HepG2 (cell line): ENCODE measurements around the gene STX1B. TPM values are rescaled to one million over a fixed set of nuclear protein-coding genes. Genes with fewer than 3 reads are reported as not detected.

Experiments used
- AGO2 ChIP-seq: fragments of 200-400 bp; formaldehyde crosslinking; optimal IDR thresholded peaks from 2 replicates; pipeline ENCODE3; 2017; ENCODE audit warnings: mild to moderate bottlenecking, low read depth, low read length, moderate library complexity
- CREM ChIP-seq, 2 experiments: sonication (generic) in 1 of 2; formaldehyde crosslinking in 1 of 2; IDR thresholded peaks; 2 replicates each; pipeline versions ENCODE4 v1.4.0 to v1.6.1; 2016 to 2020; ENCODE audit warnings: antibody characterized with exemption in 1 of 2, mild to moderate bottlenecking in 1 of 2, missing genetic modification reagents in 1 of 2
- EP300 ChIP-seq, 3 experiments: sonication (generic) in 1 of 3; formaldehyde crosslinking in 1 of 3; IDR thresholded peaks; 2 replicates each; pipeline versions ENCODE4 v1.5.1 to v1.6.1; 2011 to 2020; ENCODE audit warnings: low read depth in 2 of 3, low read length in 2 of 3, borderline replicate concordance in 1 of 3, improper control_type of control experiment in 1 of 3, mild to moderate bottlenecking in 1 of 3, missing genetic modification reagents in 1 of 3, moderate library complexity in 1 of 3
- GATAD2A ChIP-seq: IDR thresholded peaks from 2 replicates; pipeline ENCODE4 v1.6.1; 2016
- KDM1A ChIP-seq: IDR thresholded peaks from 2 replicates; pipeline ENCODE4 v1.6.1; 2016; ENCODE audit warnings: missing compliant biosample characterization
- NBN ChIP-seq: fragments of 450-650 bp; conservative IDR thresholded peaks from 2 replicates; pipeline ENCODE4 v1.6.1; 2017
- PAXIP1 ChIP-seq: sonication (generic); formaldehyde crosslinking; conservative IDR thresholded peaks from 2 replicates; pipeline ENCODE4 v1.4.0; 2020; ENCODE audit warnings: mild to moderate bottlenecking, missing genetic modification reagents, moderate library complexity
- PCBP1 ChIP-seq: fragments of 200-400 bp; formaldehyde crosslinking; IDR thresholded peaks from 2 replicates; pipeline ENCODE4 v1.6.1; 2017; ENCODE audit warnings: mild to moderate bottlenecking, low read depth, low read length, borderline replicate concordance
- RAD51 ChIP-seq: fragments of 450-650 bp; IDR thresholded peaks from 2 replicates; pipeline ENCODE4 v1.6.1; 2016; ENCODE audit warnings: borderline replicate concordance
- RBAK ChIP-seq: sonication (generic); formaldehyde crosslinking; IDR thresholded peaks from 2 replicates; pipeline ENCODE4 v1.5.1; 2020; ENCODE audit warnings: mild to moderate bottlenecking, missing genetic modification reagents
- SPEN ChIP-seq: sonication (generic); formaldehyde crosslinking; IDR thresholded peaks from 2 replicates; pipeline ENCODE4 v1.5.1; 2020; ENCODE audit warnings: low read depth, mild to moderate bottlenecking, missing genetic modification reagents
- THYN1 ChIP-seq: sonication (generic); formaldehyde crosslinking; IDR thresholded peaks from 2 replicates; pipeline ENCODE4 v1.8.1; 2023; ENCODE audit warnings: low read depth, mild to moderate bottlenecking, moderate library complexity, missing genetic modification reagents, borderline replicate concordance
- ZBTB40 ChIP-seq, 2 experiments: fragments of 450-650 bp in 1 of 2; sonication (generic) in 1 of 2; formaldehyde crosslinking in 1 of 2; IDR thresholded peaks; 2 replicates each; pipeline versions ENCODE4 v1.6.1 to v1.8.0; 2016 to 2022; ENCODE audit warnings: antibody characterized with exemption in 1 of 2, mild to moderate bottlenecking in 1 of 2, missing genetic modification reagents in 1 of 2
- ZNF121 ChIP-seq: sonication (generic); formaldehyde crosslinking; IDR thresholded peaks from 2 replicates; pipeline ENCODE4 v1.5.0; 2020; ENCODE audit warnings: mild to moderate bottlenecking, missing genetic modification reagents
- ZNF296 ChIP-seq: sonication (generic); formaldehyde crosslinking; conservative IDR thresholded peaks from 2 replicates; pipeline ENCODE4 v1.5.0; 2020; ENCODE audit warnings: mild to moderate bottlenecking, missing genetic modification reagents
- ZNF564 ChIP-seq: sonication (generic); formaldehyde crosslinking; IDR thresholded peaks from 2 replicates; pipeline ENCODE4 v1.8.1; 2023; ENCODE audit warnings: mild to moderate bottlenecking, missing genetic modification reagents
- ZNF615 ChIP-seq: sonication (generic); formaldehyde crosslinking; IDR thresholded peaks from 2 replicates; pipeline ENCODE4 v1.5.0; 2020; ENCODE audit warnings: mild to moderate bottlenecking, missing genetic modification reagents, borderline replicate concordance
- polyA plus RNA-seq, 8 experiments: library from polyadenylated mRNA; depleted of rRNA in 3 of 8; stranded (reverse) in 7 of 8; unstranded in 1 of 8; fragments of >200 nt; fragmentation: Illumina TruSeq in 4 of 8; extraction: Trizol in 4 of 8; gene quantifications; 2 replicates each; pipeline versions ENCODE4 v1.2.1 to v1.2.3, GENCODE V29; 2011 to 2016; ENCODE audit warnings: low read depth in 4 of 8, missing spikeins in 1 of 8, mixed read lengths in 1 of 8; ENCODE audit not compliant: insufficient read depth in 1 of 8
- total RNA-seq, 5 experiments: library from RNA; depleted of rRNA; stranded (reverse); fragments of >200 nt; fragmentation: Illumina TruSeq; extraction: Trizol; gene quantifications; 2 replicates each; pipeline ENCODE4 v1.2.3, GENCODE V29; 2016; ENCODE audit warnings: low read depth in 1 of 5

Gene STX1B
- total and polyA plus RNA-seq, 2 of the 13 experiments (the other 11 are each of a cell fraction or from before 2014, with no cell fraction given), result 2.1 to 3.0 TPM

- TF ChIP-seq ZBTB40 (IDR thresholded peaks at IDR 0.05) (no peak), ZBTB40 (CRISPR knock-in tag; IDR thresholded peaks at IDR 0.05) (no peak), ZNF615 (CRISPR knock-in tag) (no peak), ZNF296 (CRISPR knock-in tag) (no peak), THYN1 (no peak), ZNF121 (peak; percentile 99), KDM1A (CRISPR knock-in tag) (0 out of 2 replicates have a peak, but pooled peaks have one; percentile 16), ZNF564 (CRISPR knock-in tag) (no peak), RAD51 (no peak), SPEN (CRISPR knock-in tag) (no peak), PAXIP1 (CRISPR knock-in tag) (peak; percentile 71), NBN (no peak), GATAD2A (0 out of 2 replicates have a peak, but pooled peaks have one; percentile 33), AGO2 (no peak), CREM (IDR thresholded peaks at IDR 0.05) (peak; percentile 37; the same call in 1 of the 2 replicates), CREM (CRISPR knock-in tag; IDR thresholded peaks at IDR 0.05) (no peak), EP300 (IDR thresholded peaks at IDR 0.05; ENCODE audit: low read depth in 2 of 2, low read length in 2 of 2) (peak in 1 of 2 experiments; percentile 65; a peak in 1 of 4 replicates), EP300 (CRISPR knock-in tag; IDR thresholded peaks at IDR 0.05; ENCODE audit: borderline replicate concordance) (no peak), PCBP1 (no peak), RBAK (CRISPR knock-in tag) (no peak)
These were observed 13.3 kb upstream of the STX1B start (continued) for GRCh38 chr16:31023627-31024226.
